ENCODE measurements around the gene FAM25C. TPM values are rescaled to one million over a fixed set of nuclear protein-coding genes. Genes with fewer than 3 reads are reported as not detected.
"Not testable (repeated sequence)": the region's sequence is repeated elsewhere in the genome, so short reads cannot be mapped to it uniquely, and the experiment has no call there.

FAM25C gene
- not detected in 2 replicates for total RNA-seq
- not detected for polyA plus RNA-seq (2012)

DNA sequence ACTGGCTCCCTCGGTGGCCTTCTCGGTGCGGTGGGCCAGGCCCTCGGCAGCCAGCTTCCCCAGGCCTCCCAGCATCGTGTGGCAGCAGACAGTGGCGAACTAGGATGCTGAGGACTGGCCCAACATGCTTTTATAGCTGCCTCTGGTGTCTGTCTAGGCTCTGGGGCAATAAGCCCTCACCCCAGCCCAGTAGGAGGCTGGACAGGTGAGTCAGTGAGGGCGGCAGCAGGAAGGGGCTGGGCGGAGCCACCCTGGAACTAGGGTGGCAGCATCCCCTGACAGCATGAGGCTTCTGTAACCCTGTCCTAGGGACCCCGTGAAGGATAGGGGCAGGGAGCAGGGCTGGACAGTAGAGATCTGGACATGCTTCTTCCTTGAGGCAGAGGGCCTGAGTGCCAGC, at the start of gene FAM25C:
TSS of gene FAM25C (minus strand) at position 101 of the 400 bp plus-strand sequence. CDS start at position 75, 26 bp downstream.
- DNase-seq (ENCODE audit: low read depth): not testable (repeated sequence)

DNA sequence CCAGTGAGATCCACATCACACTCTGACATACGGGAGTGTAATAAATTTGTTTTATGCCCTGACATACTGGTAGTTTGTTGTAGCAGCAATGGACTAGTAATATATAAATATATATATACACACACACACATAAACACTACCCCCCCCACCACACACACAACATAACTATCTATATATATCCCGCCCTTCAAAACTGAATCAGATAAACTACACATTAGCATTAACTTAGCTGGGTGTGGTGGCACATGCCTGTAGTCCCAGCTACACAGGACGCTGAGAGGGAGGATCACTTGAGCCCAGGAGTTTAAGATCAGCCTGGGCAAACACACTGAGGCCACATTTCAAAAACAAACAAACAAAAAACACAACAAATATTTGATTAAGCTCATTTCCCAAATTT, 45.0 kb upstream of the FAM25C start:
- not testable (repeated sequence) for DNase-seq (ENCODE audit: low read depth)

- not testable (repeated sequence) for DNase-seq (ENCODE audit: low read depth)
Observed at GRCh38 chr10:48031390-48031789, 31.8 kb upstream of the FAM25C start.

DNA sequence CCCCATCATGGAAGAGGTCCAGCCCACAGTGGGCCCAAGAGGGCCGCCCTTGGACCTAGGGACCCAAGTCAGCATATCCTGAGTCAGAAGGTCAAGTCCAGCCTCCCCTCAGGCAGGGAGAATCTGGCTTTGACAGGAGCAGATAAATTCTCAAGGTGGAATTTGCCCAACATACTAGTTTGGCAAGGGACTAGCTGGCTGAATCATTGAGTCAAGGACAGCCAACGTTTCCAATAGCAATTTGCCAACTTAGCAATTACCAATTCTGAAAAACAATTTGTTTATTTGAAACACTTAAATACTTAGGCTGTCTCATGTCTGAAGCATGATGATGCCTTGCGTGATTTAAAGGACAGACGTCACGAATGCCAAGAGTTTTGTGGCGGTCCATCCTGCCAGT, 2.7 kb upstream of the FAM25C start:
- DNase-seq (ENCODE audit: low read depth): not testable (repeated sequence)

DNA sequence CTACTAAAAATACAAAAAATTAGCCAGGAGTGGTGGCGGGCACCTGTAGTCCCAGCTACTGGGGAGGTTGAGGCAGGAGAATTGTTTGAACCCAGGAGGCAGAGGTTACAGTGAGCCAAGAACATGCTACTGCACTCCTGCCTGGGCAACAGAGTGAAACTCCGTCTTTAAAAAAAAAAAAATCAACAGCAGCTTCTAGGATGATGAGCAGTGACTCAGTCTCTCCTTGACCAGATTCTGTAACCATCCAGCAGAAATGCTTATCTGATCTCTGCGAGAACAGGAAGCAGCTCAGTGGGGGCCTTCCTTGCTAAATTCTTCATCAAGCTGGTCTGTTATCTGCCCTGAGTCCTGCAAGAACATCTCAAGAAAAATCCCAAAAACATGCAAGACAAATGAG, 5.5 kb downstream of the FAM25C start:
- not testable (repeated sequence) for DNase-seq (ENCODE audit: low read depth)

GRCh38 chr10:47992560-47992959, 7.0 kb downstream of the FAM25C start:
- DNase-seq (ENCODE audit: low read depth): not testable (repeated sequence)

DNA sequence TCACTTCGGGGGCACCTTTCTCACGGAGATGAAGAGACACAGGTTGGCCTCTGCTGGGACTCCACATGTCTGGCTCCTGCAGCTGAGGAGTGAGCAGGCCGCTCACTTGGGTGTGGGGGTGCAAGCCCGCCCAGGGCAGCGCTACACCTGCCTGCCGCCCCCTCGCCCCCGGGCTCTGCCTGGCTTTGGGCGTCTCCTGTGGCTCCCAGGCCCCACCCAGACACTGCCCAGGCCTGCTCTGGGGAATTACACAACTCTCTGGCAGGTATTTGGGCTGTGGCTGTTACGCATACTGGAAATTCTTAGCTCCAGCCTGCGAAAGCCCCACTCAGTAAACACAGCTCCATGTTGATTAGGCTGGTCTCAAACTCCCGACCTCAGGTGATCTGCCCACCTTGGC, 7.9 kb downstream of the FAM25C start:
- not testable (repeated sequence) for DNase-seq (ENCODE audit: low read depth)

DNA sequence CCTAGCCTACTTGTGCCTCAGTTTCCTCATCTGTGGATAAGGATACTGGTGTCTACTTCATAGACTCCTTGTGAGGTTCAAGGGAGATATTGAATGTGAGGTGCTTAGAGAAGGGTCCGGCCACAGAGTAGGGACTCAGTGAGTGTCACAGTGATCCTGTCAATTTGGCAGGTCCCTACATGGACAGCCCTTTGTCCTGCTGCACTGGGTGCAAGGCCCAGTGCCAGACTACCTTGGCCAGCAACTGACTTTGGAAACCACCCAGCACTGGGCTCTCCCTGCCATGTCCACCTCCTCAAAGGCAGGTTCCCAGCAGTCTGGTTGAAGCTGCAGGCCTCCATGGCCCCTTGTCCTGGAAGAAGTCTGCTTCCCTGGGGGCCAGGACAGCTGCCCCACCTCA, 9.5 kb downstream of the FAM25C start:
- DNase-seq (ENCODE audit: low read depth): not testable (repeated sequence)

DNA sequence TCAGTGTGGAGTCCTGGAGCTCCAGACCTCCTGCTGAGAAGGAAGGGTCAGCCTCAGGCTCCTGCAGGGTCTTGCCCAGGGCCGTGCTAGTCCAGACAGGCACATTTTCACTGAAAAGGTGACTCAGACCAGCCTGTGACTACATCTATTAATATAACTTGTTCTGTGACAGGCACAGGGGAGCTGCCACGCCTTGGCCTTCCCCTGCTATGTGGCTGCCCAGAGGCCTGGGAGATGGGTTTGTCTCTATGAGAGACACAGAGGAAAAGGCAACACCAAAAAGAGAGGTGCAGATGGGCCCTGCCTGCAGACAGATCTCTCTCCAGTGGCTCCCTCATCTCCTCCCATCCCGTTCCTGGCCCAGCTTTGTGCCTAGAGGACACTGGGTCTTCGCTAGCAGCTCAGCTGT, 10.0 kb downstream of the FAM25C start:
- DNase-seq (ENCODE audit: low read depth): not testable (repeated sequence)

GRCh38 chr10:47988718-47989541, 10.7 kb downstream of the FAM25C start:
- DNase-seq (ENCODE audit: low read depth): not testable (repeated sequence)

DNA sequence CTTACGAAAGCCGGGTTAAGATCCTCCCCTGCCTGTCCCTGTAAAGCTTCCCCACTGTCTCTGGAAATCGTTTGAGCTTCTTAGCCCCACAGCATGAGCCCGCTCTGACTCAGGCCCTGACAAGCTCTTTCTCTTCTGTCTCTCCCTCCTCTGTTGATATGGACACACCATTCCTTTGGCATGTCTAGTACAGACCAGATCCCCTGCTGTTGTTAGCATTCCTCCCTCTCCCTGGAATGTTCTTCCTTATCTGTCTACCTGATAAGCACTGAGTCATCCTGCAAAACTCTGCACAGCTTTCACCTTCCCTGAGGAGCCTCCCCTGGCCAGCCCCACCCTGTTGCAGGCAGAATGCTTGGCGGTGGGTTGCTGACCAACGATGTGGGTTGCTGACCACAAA, 11.6 kb downstream of the FAM25C start:
- DNase-seq (ENCODE audit: low read depth): not testable (repeated sequence)

GRCh38 chr10:47986413-47987230, 13.0 kb downstream of the FAM25C start:
- not testable (repeated sequence) for DNase-seq (ENCODE audit: low read depth)

- DNase-seq (ENCODE audit: low read depth): not testable (repeated sequence)
Observed at GRCh38 chr10:47975409-47975808, 24.2 kb downstream of the FAM25C start.

DNA sequence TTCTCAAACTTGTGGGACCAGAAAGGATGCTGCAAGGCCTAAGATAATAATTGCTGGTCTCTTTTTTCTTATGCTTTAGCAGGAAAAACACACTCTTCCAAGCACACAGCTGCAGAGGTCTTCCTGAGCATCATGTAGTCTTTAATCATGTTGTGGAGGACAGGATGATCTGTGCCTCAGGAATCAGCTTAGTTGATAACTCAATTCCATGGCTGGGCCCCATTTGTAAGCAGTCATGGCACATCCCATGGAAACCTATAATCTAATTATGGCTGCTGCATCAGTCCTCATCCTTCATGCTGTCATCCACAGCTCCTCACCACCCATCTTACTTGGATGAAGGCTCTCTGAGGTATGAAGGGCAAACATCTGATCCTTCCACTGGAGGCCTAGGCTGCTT, 26.5 kb downstream of the FAM25C start:
- DNase-seq (ENCODE audit: low read depth): not testable (repeated sequence)

GRCh38 chr10:47972077-47972476, 27.5 kb downstream of the FAM25C start:
- not testable (repeated sequence) for DNase-seq (ENCODE audit: low read depth)

DNA sequence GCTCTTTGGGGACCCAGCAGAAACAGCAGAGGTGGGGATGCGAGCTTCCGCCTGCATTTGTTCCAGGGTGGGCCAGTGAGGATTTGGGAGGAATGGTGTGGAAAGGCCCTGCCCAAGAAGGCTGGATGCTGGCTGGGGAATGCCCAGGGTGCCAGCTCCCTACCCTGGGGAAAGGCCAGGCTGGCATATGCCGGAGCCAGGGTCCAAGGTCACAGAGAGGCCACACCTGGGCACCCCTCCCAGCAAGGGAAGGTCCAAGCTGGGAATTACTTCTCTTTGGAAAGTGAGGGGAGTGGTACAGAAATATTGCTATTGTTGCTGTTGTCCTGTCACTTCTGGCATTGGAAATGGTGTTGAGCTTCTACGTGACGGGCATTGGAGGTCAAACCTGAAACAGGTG, 28.0 kb downstream of the FAM25C start:
- not testable (repeated sequence) for DNase-seq (ENCODE audit: low read depth)

DNA sequence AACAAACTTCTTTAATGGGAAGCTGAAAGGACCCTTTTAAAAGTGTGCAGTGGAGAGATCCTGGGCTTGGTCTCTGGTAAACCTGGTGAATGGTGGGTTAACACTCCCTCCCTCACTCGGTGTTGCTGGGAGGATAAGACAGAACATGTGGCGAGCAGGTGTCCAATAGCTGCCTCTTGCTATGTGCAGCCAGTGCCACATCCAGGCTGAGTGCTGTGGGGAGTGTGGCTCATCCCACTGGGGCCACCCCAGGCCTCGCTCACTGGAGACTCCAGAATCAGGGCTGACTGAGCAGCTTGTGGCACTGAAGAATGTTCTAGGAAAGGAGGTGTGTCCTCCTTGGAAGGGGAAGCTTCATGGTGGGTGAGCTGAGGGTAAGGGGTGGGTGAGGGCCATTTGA, 29.5 kb downstream of the FAM25C start:
- not testable (repeated sequence) for DNase-seq (ENCODE audit: low read depth)

- not testable (repeated sequence) for DNase-seq (ENCODE audit: low read depth)
Observed at GRCh38 chr10:47968988-47969387, 30.6 kb downstream of the FAM25C start.

DNA sequence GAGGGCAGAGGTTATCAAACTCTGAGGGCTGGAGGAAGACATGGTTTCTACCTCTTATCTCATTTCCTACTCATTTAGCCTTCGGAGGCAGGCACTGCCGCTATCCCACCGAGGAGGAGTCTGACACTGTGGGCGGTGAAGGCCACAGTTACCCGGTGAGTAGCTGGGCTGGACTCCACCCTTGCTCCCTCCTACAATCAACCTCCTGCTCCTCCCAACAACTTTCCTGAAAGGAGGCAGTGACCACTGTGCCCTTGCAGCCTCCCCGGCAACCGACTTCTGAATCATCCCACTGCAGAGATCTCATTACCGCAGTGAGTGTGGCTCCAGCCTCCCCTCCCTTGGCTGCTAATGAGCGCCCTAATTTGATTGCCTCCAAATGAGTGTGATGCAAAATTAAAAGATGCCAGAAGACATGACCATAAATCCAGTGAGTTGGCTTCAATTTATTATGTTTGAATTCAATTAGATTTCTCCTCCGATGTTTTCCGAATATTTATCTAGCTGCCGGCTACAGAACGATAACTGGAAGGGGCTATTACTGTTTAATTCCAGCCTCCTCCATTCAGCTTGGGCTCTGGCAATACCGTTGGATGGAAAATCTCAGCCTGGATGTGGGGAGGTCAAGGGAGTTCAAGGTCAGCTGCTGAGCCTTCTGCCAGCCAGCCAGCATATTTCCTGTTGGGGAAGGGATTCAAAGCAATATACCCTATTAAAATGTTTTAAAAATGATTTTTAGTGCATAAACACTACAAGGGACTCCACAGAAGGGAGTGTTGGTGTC, 35.1 kb downstream of the FAM25C start:
- not testable (repeated sequence) for DNase-seq (ENCODE audit: low read depth)

- not testable (repeated sequence) for DNase-seq (ENCODE audit: low read depth)
Observed at GRCh38 chr10:47962785-47963184, 36.8 kb downstream of the FAM25C start.

DNA sequence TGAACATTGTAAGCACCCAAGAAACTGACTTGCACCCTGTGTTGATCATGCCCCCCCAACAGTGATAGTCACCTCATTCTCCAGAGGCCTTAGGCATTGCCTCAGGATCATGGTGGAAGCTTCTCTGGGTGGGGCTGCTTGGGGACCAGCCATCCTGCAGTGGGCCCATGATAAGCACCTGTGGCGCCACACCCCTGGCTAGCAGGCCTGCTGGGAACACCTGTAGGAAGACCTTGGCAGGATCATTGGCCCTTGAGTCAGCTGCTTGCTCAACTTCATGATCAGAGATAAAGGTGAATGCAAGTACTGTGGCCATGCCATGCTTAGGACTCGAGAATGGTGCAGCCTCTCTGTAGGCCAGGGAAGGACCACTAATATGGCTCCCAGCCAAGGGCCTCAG, 38.9 kb downstream of the FAM25C start:
- not testable (repeated sequence) for DNase-seq (ENCODE audit: low read depth)
